Stomach (tissue), 19 donors: ENCODE measurements around the gene RBL1. TPM values are rescaled to one million over a fixed set of nuclear protein-coding genes. Genes with fewer than 3 reads are reported as not detected.
A peak's percentile ranks its signal among the peaks of the same experiment; 100 is the strongest.

Experiments used
- DNase-seq, 2 donors: peaks; one replicate each; pipeline versions ENCODE4 v3.0.0 to v3.0.0-alpha.2; 2013 to 2019
- H3K27ac ChIP-seq, 5 donors: fragments of 200-600 bp in 4 of 5; sonication (generic) in 4 of 5; one replicate each; pipeline ENCODE4 v1.5.1; 2013 to 2019; ENCODE audit warnings: mild to moderate bottlenecking in 1 of 5, moderate library complexity in 1 of 5
- H3K27me3 ChIP-seq, 3 donors: fragments of 200-600 bp; sonication (generic); one replicate each; pipeline ENCODE4 v1.5.1; 2017 to 2019; ENCODE audit warnings: mixed run types in 1 of 3
- H3K36me3 ChIP-seq, 4 donors: fragments of 200-600 bp; sonication (generic); 1 replicate in 3 of 4; 2 replicates in 1 of 4; pipeline ENCODE4 v1.5.1; 2016 to 2019
- H3K4me1 ChIP-seq, 4 donors: fragments of 200-600 bp; sonication (generic); one replicate each; pipeline ENCODE4 v1.5.1; 2016 to 2019
- H3K4me3 ChIP-seq, 4 donors: fragments of 200-600 bp; sonication (generic) in 3 of 4; one replicate each; pipeline ENCODE4 v1.5.1; 2016 to 2019; ENCODE audit warnings: mild to moderate bottlenecking in 1 of 4
- H3K9me3 ChIP-seq, 4 donors: fragments of 200-600 bp; sonication (generic); one replicate each; pipeline ENCODE4 v1.5.1; 2016 to 2019
- CTCF ChIP-seq, 7 experiments: fragments of 450-650 bp in 4 of 7; fragments of 200-600 bp in 3 of 7; sonication (generic) in 3 of 7; IDR thresholded peaks; one replicate each; pipeline ENCODE4 v1.5.1; 2016 to 2019; ENCODE audit warnings: antibody characterized with exemption in 7 of 7, control low read depth in 2 of 7, mild to moderate bottlenecking in 1 of 7
- EP300 ChIP-seq: sonication (generic); formaldehyde crosslinking; IDR thresholded peaks from one replicate; pipeline ENCODE4 v1.6.1; 2017; ENCODE audit warnings: antibody characterized with exemption
- POLR2A ChIP-seq, 4 donors: fragments of 450-650 bp; IDR thresholded peaks; one replicate each; pipeline ENCODE4 v1.6.1; 2016; ENCODE audit warnings: antibody characterized with exemption in 4 of 4, control low read depth in 2 of 4, mild to moderate bottlenecking in 1 of 4, moderate library complexity in 1 of 4
- POLR2AphosphoS5 ChIP-seq, 3 donors: sonication (generic); formaldehyde crosslinking; IDR thresholded peaks; one replicate each; pipeline ENCODE4 v1.6.1; 2016; ENCODE audit warnings: antibody characterized with exemption in 3 of 3
- WGBS, 5 donors: extraction: QIAGEN DNeasy Blood & Tissue Kit in 3 of 5; methylation state at CpG; one replicate each; pipeline versions ENCODE4 v1.1.5 to v1.1.7; 2013 to 2018; 5-methylcytosine and 5-hydroxymethylcytosine counted together
- intact Hi-C: fragments of 100-400 bp; cut with DNase I; formaldehyde crosslinking; loops from one replicate; pipeline ENCODE4 v1.15.1; 2023; ENCODE audit warnings: low total_unique reads
- long read RNA-seq, 10 donors: transcript quantifications; one replicate each; lab custom pipeline, GENCODE V29; 2026
- polyA plus RNA-seq, 3 donors: library from polyadenylated mRNA; stranded (reverse); fragments of 200-250 nt; gene quantifications; one replicate each; pipeline ENCODE4 v1.2.3, GENCODE V29; 2013
- total RNA-seq, 5 donors: library from RNA; depleted of rRNA; stranded (reverse); fragments of >200 nt; gene quantifications; one replicate each; pipeline versions ENCODE4 v1.1.0 to v1.2.3, GENCODE V29; 2014 to 2016
- donor health status: healthy with polysubstance abuse.
- donor health status: Bipolar disorder and iron deficiency.
- donor health status: healthy.

Gene RBL1
- total RNA-seq (10 to 100 TPM in 1 of 5 donors, 1 to 10 TPM in 4; 1.8 to 13.0 (median 6.2) TPM), polyA plus RNA-seq (1 to 10 TPM; 1.5 to 2.0 (median 2.0) TPM)
- long read RNA-seq, donor 1: 0 reads
- long read RNA-seq, donor 2: 0 reads
- long read RNA-seq, donor 3: 0 reads
- long read RNA-seq, donor 4: 0 reads
- long read RNA-seq, donor 5: 0 reads
- long read RNA-seq, donor 6, partial matches to known transcripts: 0 of 1 reads
- long read RNA-seq, donor 6, other reads (novel, unspliced or antisense): 0 of 1 reads
- long read RNA-seq, donor 7: 0 reads
- long read RNA-seq, donor 8: 0 reads
- long read RNA-seq, donor 9: 0 reads
- long read RNA-seq, donor 10: 0 reads

DNA sequence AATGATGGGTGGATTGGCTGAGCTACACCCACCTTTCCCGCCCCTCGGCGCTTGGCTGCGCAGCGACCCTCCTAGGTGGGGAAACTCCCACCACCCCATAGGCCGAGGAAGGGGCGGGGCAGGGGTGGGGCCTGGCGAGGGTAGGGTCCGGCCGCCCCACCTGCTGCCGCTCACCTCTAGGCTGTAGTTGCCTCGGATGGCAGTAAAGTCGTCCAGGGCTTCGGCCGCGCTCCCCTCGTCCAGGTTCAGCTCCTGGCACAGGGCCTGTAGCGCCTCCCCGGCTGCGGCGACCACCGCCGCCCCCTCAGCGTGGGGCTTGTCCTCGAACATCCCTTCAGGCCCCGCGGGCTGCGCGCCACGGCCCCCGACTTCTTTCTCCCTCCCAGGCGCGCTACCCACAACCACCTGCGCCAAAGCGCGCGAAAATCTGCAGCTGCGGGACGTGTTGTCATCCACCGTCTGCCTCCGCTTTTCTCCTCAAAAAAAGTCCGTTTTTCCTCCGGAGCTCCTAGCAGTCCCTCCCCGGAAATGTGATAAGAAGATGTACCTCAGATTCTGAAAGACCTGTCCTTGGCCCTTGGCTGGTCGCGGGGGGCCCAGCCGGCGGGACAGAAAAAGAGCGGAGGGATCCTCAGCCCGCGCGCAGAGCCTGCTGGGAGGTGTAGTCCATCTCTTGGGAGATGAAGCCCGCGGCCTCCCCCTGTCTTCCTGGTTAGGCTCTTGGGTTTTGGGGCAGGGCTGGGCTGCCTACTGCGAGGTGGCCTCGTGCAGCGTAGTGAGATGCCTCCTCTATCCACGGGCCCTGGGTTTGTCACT, at the start of gene RBL1:
Gene RBL1, minus strand, starts transcription at position 399 of the 816 bp plus-strand sequence. Its CDS starts 69 bp downstream, at position 330.
- WGBS, 5 donors: 0 to 1% (median 0%) methylated on average over 20 to 58 of the region's 58 CpGs
- Histone ChIP-seq H3K27ac (peak within 1 kb of the TSS; percentile 63 to 89 (median 73)), H3K27me3 (no peaks in the 10 kb centered on the region), H3K4me3 (peak within 1 kb of the TSS; percentile 76 to 100 (median 92)), H3K9me3 (no peaks in the 10 kb centered on the region), H3K4me1 (peaks cover 7 to 29% (median 21%) of the 10 kb centered on the region in 4 donors), H3K36me3 (peaks cover 0 to 6% (median 2%) of the 10 kb centered on the region in 4 donors)
- TF ChIP-seq EP300 (no peak), CTCF (IDR thresholded peaks at IDR 0.05) (peak in 3 of 7 experiments; percentile 41 to 75 (median 46)), POLR2A (IDR thresholded peaks at IDR 0.05) (no peak), POLR2AphosphoS5 (IDR thresholded peaks at IDR 0.05) (peak; percentile 13 to 78 (median 66))
- intact Hi-C loops: no loop called here
- DNase-seq: peak; percentile 80 to 95

DNA sequence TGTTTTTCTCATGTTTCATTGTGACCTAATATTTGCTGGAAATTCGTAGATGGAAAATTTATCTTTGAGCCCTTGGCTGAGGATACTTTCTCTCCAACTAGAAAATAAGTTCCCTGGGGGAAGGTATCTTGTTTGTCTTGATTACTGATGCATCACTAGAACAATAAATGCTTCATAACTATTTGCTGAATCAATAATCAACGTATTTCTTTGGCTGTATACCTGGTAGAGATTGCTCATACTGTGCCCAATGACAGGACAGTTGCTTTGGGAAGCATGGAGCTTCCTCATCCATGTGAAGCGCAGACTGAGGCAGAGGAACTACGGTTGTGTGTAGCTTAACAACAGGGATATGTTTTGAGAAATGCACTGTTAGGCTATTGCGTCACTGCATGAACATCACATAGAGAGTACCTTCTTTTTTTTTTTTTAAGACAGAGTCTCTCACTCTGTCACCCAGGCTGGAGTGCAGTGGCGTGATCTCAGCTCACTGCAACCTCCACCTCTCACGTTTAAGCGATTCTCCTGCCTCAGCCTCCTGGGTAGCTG, 49.1 kb upstream of the RBL1 start:
- Histone ChIP-seq H3K4me3 (no peak overlapping the region), H3K9me3 (no peaks in the 10 kb centered on the region), H3K27me3 (no peaks in the 10 kb centered on the region), H3K27ac (no peak overlapping the region), H3K4me1 (no peaks in the 10 kb centered on the region), H3K36me3 (peaks cover 0 to 23% (median 1%) of the 10 kb centered on the region in 4 donors)
- intact Hi-C loops: no loop called here
- WGBS, 5 donors: 87 to 93% (median 91%) methylated on average over 8 of the region's 8 CpGs
- no peak for DNase-seq
- TF ChIP-seq POLR2A (IDR thresholded peaks at IDR 0.05) (no peak), EP300 (no peak), POLR2AphosphoS5 (IDR thresholded peaks at IDR 0.05) (no peak), CTCF (IDR thresholded peaks at IDR 0.05) (no peak)

DNA sequence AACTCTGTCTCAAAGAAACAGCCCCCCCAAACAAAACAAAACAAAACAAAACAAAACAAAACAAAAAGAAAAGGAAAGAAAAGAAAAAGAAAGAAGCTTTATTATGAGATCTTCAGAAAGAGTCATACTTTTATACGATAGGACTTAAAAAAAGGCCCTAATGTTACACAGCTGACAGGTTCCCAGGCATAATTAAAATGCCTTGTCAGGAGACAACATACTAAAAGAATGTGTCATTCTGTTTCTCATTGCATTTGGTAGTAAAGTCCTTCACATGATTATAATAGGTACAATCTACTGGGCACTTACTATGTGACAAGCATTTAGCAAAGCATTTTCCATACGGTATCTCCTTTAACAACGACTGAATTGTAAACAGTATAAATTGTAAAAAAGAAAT, 46.9 kb upstream of the RBL1 start:
- Histone ChIP-seq H3K36me3 (peaks cover 0 to 22% (median 1%) of the 10 kb centered on the region in 4 donors), H3K27me3 (no peaks in the 10 kb centered on the region), H3K27ac (no peak overlapping the region), H3K9me3 (no peaks in the 10 kb centered on the region), H3K4me3 (no peak overlapping the region), H3K4me1 (no peaks in the 10 kb centered on the region)
- WGBS, 5 donors: 85 to 94% (median 88%) methylated on average over 3 of the region's 3 CpGs
- intact Hi-C loops: no loop called here
- TF ChIP-seq CTCF (IDR thresholded peaks at IDR 0.05) (no peak), POLR2A (IDR thresholded peaks at IDR 0.05) (no peak), POLR2AphosphoS5 (IDR thresholded peaks at IDR 0.05) (no peak), EP300 (no peak)
- DNase-seq: no peak

GRCh38 chr20:37137547-37137946, 41.8 kb upstream of the RBL1 start:
- 85 to 93% (median 88%) methylated on average over 4 of the region's 4 CpGs for WGBS, 5 donors
- no peaks in the 10 kb centered on the region for H3K9me3 ChIP-seq
- H3K4me3 ChIP-seq: no peak overlapping the region
- intact Hi-C loops: no loop called here
- H3K36me3 ChIP-seq: peaks cover 0 to 7% (median 0%) of the 10 kb centered on the region in 4 donors
- no peaks in the 10 kb centered on the region for H3K4me1 ChIP-seq
- no peaks in the 10 kb centered on the region for H3K27me3 ChIP-seq
- TF ChIP-seq POLR2A (IDR thresholded peaks at IDR 0.05): no peak
- no peak for TF ChIP-seq POLR2AphosphoS5 (IDR thresholded peaks at IDR 0.05)
- no peak for TF ChIP-seq EP300
- TF ChIP-seq CTCF (IDR thresholded peaks at IDR 0.05): no peak
- DNase-seq: no peak
- no peak overlapping the region for H3K27ac ChIP-seq
